VCaP (cell line): Measurements from ENCODE around the gene GMCL1.

Source experiments
- H3K27ac ChIP-seq: fragments of 450-650 bp; 2 replicates; pipeline ENCODE4 v1.5.1; 2017
- CTCF ChIP-seq: fragments of 450-650 bp; conservative IDR thresholded peaks from 2 replicates; pipeline ENCODE4 v1.5.1; 2017; ENCODE audit warnings: mild to moderate bottlenecking, moderate library complexity

Gene GMCL1

GRCh38 chr2:69844560-69844959, 15.1 kb downstream of the GMCL1 start:
- TF ChIP-seq CTCF: no peak
- no peak overlapping the region for H3K27ac ChIP-seq

- no peak for TF ChIP-seq CTCF
- H3K27ac ChIP-seq: no peak overlapping the region
Observed at GRCh38 chr2:69846182-69847067, 17.0 kb downstream of the GMCL1 start.

DNA sequence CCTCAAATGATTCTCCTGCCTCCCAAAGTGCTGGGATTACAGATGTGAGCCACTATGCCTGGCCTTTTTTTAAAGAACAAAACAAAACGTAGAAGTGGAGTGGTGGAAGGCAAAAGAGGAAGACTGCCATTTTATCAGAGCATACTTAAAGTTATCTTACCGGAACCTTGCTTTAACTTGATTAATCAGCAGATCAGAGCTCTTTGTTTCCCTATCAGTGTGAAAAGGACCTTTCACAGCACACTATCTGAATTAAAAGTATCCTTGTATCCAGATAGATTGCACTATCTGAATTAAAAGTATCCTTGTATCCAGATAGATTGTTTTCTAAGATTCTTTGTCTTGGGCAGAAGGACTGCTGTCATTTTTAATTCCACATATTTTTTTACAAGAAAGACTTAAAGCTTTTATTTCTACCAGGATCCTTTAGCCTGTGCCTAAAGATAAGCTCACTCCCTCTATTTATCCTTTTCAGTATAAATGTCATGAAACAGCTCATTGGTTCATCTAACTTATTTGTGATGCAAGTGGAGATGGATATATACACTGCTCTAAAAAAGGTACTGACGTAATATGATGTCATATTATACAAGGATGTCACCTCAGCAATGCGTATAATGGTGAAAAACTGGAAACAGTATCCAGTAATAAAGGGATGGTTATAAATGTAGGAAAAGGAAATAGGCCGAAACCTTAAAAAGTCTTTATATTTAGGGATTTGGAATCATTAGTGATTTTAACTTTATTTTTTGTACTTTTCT, 17.8 kb downstream of the GMCL1 start:
- no peak overlapping the region for H3K27ac ChIP-seq
- no peak for TF ChIP-seq CTCF

GRCh38 chr2:69848186-69848790, 18.8 kb downstream of the GMCL1 start:
- no peak overlapping the region for H3K27ac ChIP-seq
- TF ChIP-seq CTCF: no peak

GRCh38 chr2:69858261-69858660, 28.8 kb downstream of the GMCL1 start:
- no peak for TF ChIP-seq CTCF
- H3K27ac ChIP-seq: no peak overlapping the region

DNA sequence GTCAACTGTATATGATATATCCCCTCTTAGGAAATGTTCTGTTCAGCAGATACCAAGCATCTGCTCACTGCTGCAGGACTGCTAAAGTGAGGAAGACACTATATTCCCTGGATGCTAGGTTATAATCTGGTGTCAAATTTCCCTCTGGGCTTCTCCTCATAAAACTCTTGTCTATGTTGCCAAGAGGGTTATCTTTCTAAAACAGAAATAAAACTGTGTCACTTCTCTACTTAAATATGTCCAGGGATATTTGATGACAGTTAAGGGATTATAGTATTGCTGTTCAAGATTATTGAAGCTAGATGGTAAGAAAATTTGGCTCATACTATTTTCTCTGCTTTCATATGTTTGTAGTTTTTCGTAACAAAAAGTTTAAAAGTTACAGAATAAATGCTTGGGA, 33.8 kb downstream of the GMCL1 start:
- no peak for TF ChIP-seq CTCF
- H3K27ac ChIP-seq: no peak overlapping the region

GRCh38 chr2:69888451-69888850, 59.0 kb downstream of the GMCL1 start:
- TF ChIP-seq CTCF: no peak
- H3K27ac ChIP-seq: no peak overlapping the region
